Endothelial cell of umbilical vein (primary cell): Measurements from ENCODE around the gene NQO2. TPM values are rescaled to one million over a fixed set of nuclear protein-coding genes. Genes with fewer than 3 reads are reported as not detected.

Experiments
- BruUV-seq: library from RNA; stranded (reverse); fragments of 400-500 nt; replicated peaks from 2 replicates; lab custom pipeline; 2021; lab: Mats Ljungman, UMichigan
- CTCF ChIA-PET: fragments of 300-600, 350-600 bp; sonication (Branson Sonifier 250); formaldehyde crosslinking; loops from one replicate; lab custom pipeline; 2021; ENCODE audit warnings: antibody characterized with exemption, inconsistent platforms; lab: Charles Lee
- POLR2A ChIA-PET: fragments of 300-600, 350-600 bp; sonication (Branson Sonifier 250); formaldehyde crosslinking; loops from one replicate; lab custom pipeline; 2021; ENCODE audit warnings: antibody characterized with exemption, inconsistent platforms; lab: Charles Lee
- DNase-seq: peaks from one replicate; pipeline ENCODE4 v3.0.0-alpha.2; 2011; ENCODE audit warnings: low read depth, low spot score
- FAIRE-seq: peaks from 2 replicates; lab custom pipeline; 2011; peaks lifted over from hg19 to GRCh38; lab: Jason Lieb, UNC
- H2AFZ ChIP-seq: 2 replicates; pipeline ENCODE4 v1.6.0; 2012; ENCODE audit warnings: low read depth, low read length, control low read depth, inconsistent platforms
- H3K27ac ChIP-seq: 2 replicates; pipeline ENCODE4 v1.5.1; 2011; ENCODE audit warnings: low read depth, mild to moderate bottlenecking, control low read depth, low read length, moderate library complexity; ENCODE audit not compliant: insufficient read depth
- H3K27me3 ChIP-seq, 2 experiments: 2 replicates each; pipeline versions ENCODE4 v1.6.0 to v1.6.1; 2011; ENCODE audit warnings: low read length in 2 of 2, mixed read lengths in 1 of 2; ENCODE audit not compliant: control insufficient read depth in 2 of 2, insufficient read depth in 2 of 2
- H3K36me3 ChIP-seq, 2 experiments: 2 replicates in 1 of 2; 3 replicates in 1 of 2; pipeline ENCODE4 v1.5.1; 2011; ENCODE audit warnings: low read length in 2 of 2, mild to moderate bottlenecking in 1 of 2, moderate library complexity in 1 of 2; ENCODE audit not compliant: control insufficient read depth in 2 of 2, insufficient read depth in 2 of 2; ENCODE audit errors: extremely low read depth in 1 of 2
- H3K4me1 ChIP-seq: 3 replicates; pipeline ENCODE4 v1.5.1; 2011; ENCODE audit warnings: mild to moderate bottlenecking, low read length; ENCODE audit not compliant: control insufficient read depth, insufficient read depth; ENCODE audit errors: extremely low read depth
- H3K4me2 ChIP-seq: 2 replicates; pipeline ENCODE4 v1.6.1; 2011; ENCODE audit warnings: low read length, control low read depth, mixed read lengths; ENCODE audit not compliant: insufficient read depth
- H3K4me3 ChIP-seq, 3 experiments: fragments of 200-600 bp in 1 of 3; sonication (generic), shearing (Covaris generic) in 1 of 3; replicated peaks in 1 of 3; 2 replicates each; pipeline ENCODE4 v1.5.1; 2011 to 2016; ENCODE audit warnings: control low read depth in 3 of 3, low read length in 3 of 3, mild to moderate bottlenecking in 2 of 3, inconsistent platforms in 1 of 3, low read depth in 1 of 3, moderate library complexity in 1 of 3; ENCODE audit not compliant: insufficient read depth in 1 of 3
- H3K79me2 ChIP-seq: 2 replicates; pipeline ENCODE4 v1.6.0; 2012; ENCODE audit warnings: low read length, inconsistent platforms; ENCODE audit not compliant: control insufficient read depth, insufficient read depth
- H3K9ac ChIP-seq: replicated peaks from 2 replicates; pipeline ENCODE3; 2011; ENCODE audit warnings: low read length, control low read depth; ENCODE audit not compliant: insufficient read depth; ENCODE audit errors: extremely low read depth
- H3K9me1 ChIP-seq: replicated peaks from 3 replicates; pipeline ENCODE4 v1.6.0; 2011; ENCODE audit warnings: mild to moderate bottlenecking, low read length; ENCODE audit not compliant: control insufficient read depth, insufficient read depth; ENCODE audit errors: extremely low read depth
- H3K9me3 ChIP-seq: replicated peaks from 2 replicates; pipeline ENCODE4 v1.5.1; 2012; ENCODE audit warnings: low read length, inconsistent platforms; ENCODE audit not compliant: control insufficient read depth, insufficient read depth
- H4K20me1 ChIP-seq: replicated peaks from 2 replicates; pipeline ENCODE3; 2011; ENCODE audit warnings: mild to moderate bottlenecking, low read length; ENCODE audit not compliant: control insufficient read depth, insufficient read depth; ENCODE audit errors: extremely low read depth
- EZH2 ChIP-seq: IDR thresholded peaks from 2 replicates; pipeline ENCODE4 v1.6.1; 2012; ENCODE audit warnings: borderline replicate concordance, low read depth, mild to moderate bottlenecking, moderate library complexity, low read length, inconsistent platforms; ENCODE audit not compliant: severe bottlenecking
- FOS ChIP-seq: IDR thresholded peaks from 2 replicates; pipeline ENCODE4 v1.6.1; 2011; ENCODE audit warnings: mild to moderate bottlenecking, low read length, moderate library complexity, borderline replicate concordance; ENCODE audit not compliant: insufficient read depth
- GATA2 ChIP-seq: IDR thresholded peaks from 2 replicates; pipeline ENCODE4 v1.7.0; 2011; ENCODE audit warnings: low read depth, mild to moderate bottlenecking, moderate library complexity, mixed read lengths, low read length; ENCODE audit not compliant: insufficient read length, insufficient read depth
- JUN ChIP-seq: IDR thresholded peaks from 2 replicates; pipeline ENCODE4 v1.6.1; 2011; ENCODE audit warnings: borderline replicate concordance, low read depth; ENCODE audit not compliant: insufficient read length, insufficient read depth
- MYC ChIP-seq: IDR thresholded peaks from one replicate; pipeline ENCODE4 v1.6.1; 2011; ENCODE audit warnings: mild to moderate bottlenecking, low read depth, low read length
- POLR2A ChIP-seq: IDR thresholded peaks from 2 replicates; pipeline ENCODE4 v1.6.1; 2012; ENCODE audit warnings: low read depth, mild to moderate bottlenecking, control low read depth, low read length
- POLR2AphosphoS5 ChIP-seq: IDR thresholded peaks from 2 replicates; pipeline ENCODE4 v1.6.1; 2012; ENCODE audit warnings: low read depth, mild to moderate bottlenecking, control low read depth, low read length, moderate library complexity; ENCODE audit not compliant: insufficient read depth
- dilution Hi-C: fragments of 300-500 bp; cut with MboI; formaldehyde crosslinking; loops from one replicate; pipeline ENCODE4 v1.15.0; 2019; ENCODE audit warnings: low sequenced_read_pairs; ENCODE audit not compliant: extremely low pct_ligation_motif_present
- intact Hi-C: fragments of 100-400 bp; cut with micrococcal nuclease; formaldehyde crosslinking; loops from one replicate; pipeline ENCODE4 v1.10.0; 2022
- polyA plus RNA-seq, 4 experiments: library from polyadenylated mRNA; depleted of rRNA in 3 of 4; stranded (reverse) in 3 of 4; unstranded in 1 of 4; fragments of >200 nt; gene quantifications; 2 replicates each; pipeline versions ENCODE4 v1.2.1 to v1.2.3, GENCODE V29; 2011 to 2012; ENCODE audit warnings: missing spikeins in 1 of 4
- total RNA-seq: library from RNA; stranded (reverse); gene quantifications from 2 replicates; pipeline ENCODE4 v1.2.3, GENCODE V29; 2021
- TF ChIP-seq, protein P1 (sequence below), 2 donors: IDR thresholded peaks; 1 replicate in 1 of 2; 2 replicates in 1 of 2; pipeline ENCODE4 v1.5.1; 2011; ENCODE audit warnings: low read length in 2 of 2, mild to moderate bottlenecking in 2 of 2, moderate library complexity in 2 of 2, control low read depth in 1 of 2, inconsistent platforms in 1 of 2, low read depth in 1 of 2; ENCODE audit not compliant: insufficient read depth in 1 of 2; ENCODE audit errors: extremely low read depth in 1 of 2
- TF ChIP-seq, protein P2 (sequence below): IDR thresholded peaks from 2 replicates; pipeline ENCODE4 v1.6.1; 2011; ENCODE audit not compliant: insufficient read depth, insufficient read length

NQO2 gene
- total and polyA plus RNA-seq, 2 donors (not counting 3 experiments of a cell fraction or from before 2014, with no cell fraction given), result 27.6 to 48.0 TPM

DNA sequence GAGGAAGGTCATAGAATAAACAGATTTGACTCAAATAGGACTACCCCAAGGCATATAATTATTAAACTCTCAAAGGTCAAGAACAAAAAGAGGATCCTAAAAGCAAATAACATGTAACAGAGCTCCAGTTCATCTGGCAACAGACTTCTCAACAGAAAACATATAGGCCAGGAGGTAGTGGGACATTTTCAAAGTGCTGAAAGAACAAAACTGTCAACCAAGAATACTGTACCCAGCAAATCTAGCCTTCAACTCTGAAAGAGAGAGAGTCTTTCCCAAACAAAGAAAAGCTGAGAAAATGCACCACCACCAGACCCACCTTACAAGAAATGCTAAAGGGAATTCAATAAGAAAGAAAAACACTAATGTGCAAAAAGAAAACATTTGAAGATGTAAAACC lies 11.9 kb downstream of the NQO2 start:
- CTCF ChIA-PET, result interaction anchor here (1.0 to 3.0 kb wide), 2 partner anchors 9 to 11 kb away, joined by 3 to 25 read pairs; partner anchors contain the start of gene NQO2
- intact Hi-C loops, result no loop called here
- POLR2A ChIA-PET, result no interaction called here

More for the DNA sequence above, 11.9 kb downstream of the NQO2 start:
- TF ChIP-seq, protein P1, sequence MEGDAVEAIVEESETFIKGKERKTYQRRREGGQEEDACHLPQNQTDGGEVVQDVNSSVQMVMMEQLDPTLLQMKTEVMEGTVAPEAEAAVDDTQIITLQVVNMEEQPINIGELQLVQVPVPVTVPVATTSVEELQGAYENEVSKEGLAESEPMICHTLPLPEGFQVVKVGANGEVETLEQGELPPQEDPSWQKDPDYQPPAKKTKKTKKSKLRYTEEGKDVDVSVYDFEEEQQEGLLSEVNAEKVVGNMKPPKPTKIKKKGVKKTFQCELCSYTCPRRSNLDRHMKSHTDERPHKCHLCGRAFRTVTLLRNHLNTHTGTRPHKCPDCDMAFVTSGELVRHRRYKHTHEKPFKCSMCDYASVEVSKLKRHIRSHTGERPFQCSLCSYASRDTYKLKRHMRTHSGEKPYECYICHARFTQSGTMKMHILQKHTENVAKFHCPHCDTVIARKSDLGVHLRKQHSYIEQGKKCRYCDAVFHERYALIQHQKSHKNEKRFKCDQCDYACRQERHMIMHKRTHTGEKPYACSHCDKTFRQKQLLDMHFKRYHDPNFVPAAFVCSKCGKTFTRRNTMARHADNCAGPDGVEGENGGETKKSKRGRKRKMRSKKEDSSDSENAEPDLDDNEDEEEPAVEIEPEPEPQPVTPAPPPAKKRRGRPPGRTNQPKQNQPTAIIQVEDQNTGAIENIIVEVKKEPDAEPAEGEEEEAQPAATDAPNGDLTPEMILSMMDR (IDR thresholded peaks at IDR 0.05; ENCODE audit: extremely low read depth in 1 of 2, insufficient read depth in 1 of 2, low read depth in 1 of 2, low read length in 2 of 2), result no peak
- no peak for TF ChIP-seq MYC
- TF ChIP-seq FOS, result no peak
- no peak for TF ChIP-seq POLR2AphosphoS5
- no peak for TF ChIP-seq JUN
- TF ChIP-seq POLR2A, result no peak
- TF ChIP-seq, protein P2, sequence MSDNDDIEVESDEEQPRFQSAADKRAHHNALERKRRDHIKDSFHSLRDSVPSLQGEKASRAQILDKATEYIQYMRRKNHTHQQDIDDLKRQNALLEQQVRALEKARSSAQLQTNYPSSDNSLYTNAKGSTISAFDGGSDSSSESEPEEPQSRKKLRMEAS, result no peak
- no peak for TF ChIP-seq GATA2
- TF ChIP-seq EZH2, result no peak
- Histone ChIP-seq H3K79me2 (no peaks in the 10 kb centered on the region), H3K4me2 (no peak overlapping the region), H3K27ac (no peak overlapping the region), H3K9ac (no peak overlapping the region), H4K20me1 (no peaks in the 10 kb centered on the region), H3K9me1 (no peaks in the 10 kb centered on the region), H3K36me3 (peaks cover 0 to 3% of the 10 kb centered on the region in 2 experiments), H3K27me3 (no peaks in the 10 kb centered on the region), H2AFZ (no peak overlapping the region), H3K9me3 (no peaks in the 10 kb centered on the region), H3K4me1 (peaks cover 6% of the 10 kb centered on the region), H3K4me3 (no peak overlapping the region)
- DNase-seq (no peak), FAIRE-seq (no peak)
- dilution Hi-C loops, result no loop called here
- BruUV-seq, result no TSS peak
